ENCODE data around the gene ARL16.

ARL16 gene

DNA sequence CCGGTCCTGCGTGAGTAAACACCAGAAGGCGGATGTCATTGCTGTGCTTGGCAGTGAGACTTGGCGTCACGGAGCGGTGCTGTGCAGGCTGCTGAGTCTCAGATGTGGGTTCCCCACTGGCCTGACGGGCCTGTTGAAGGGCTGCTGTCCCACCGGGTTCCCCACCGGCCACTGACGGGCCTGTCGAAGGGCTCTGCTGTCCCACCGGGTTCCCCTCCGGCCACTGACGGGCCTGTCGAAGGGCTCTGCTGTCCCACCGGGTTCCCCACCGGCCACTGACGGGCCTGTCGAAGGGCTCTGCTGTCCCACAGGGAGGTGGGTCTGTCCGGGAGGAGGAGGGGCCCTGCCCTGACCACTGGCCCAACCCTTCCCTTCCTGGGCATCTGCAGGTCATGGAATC, 3.0 kb upstream of the ARL16 start:
- DNase-seq: no peak
- H3K4me1 Mint-ChIP-seq: peaks cover 27% of the 10 kb centered on the region
- peaks cover 2% of the 10 kb centered on the region for H3K27me3 Mint-ChIP-seq (ENCODE audit: low read depth, poor library complexity)
- H3K27ac Mint-ChIP-seq: peak overlapping the region; percentile 68
- H3K9me3 Mint-ChIP-seq: no peaks in the 10 kb centered on the region
- peaks cover 11% of the 10 kb centered on the region for H3K36me3 Mint-ChIP-seq (ENCODE audit: low read depth)
- no peak overlapping the region for H3K4me3 Mint-ChIP-seq
- TF ChIP-seq CTCF (IDR thresholded peaks at IDR 0.05): no peak

GRCh38 chr17:81685108-81685507, 1.5 kb upstream of the ARL16 start:
- peak overlapping the region; percentile 87 for H3K4me3 Mint-ChIP-seq
- H3K27ac Mint-ChIP-seq: no peak overlapping the region
- TF ChIP-seq CTCF (IDR thresholded peaks at IDR 0.05): no peak
- H3K4me1 Mint-ChIP-seq: peaks cover 30% of the 10 kb centered on the region
- DNase-seq: no peak
- H3K27me3 Mint-ChIP-seq (ENCODE audit: low read depth, poor library complexity): peaks cover 2% of the 10 kb centered on the region
- H3K9me3 Mint-ChIP-seq: no peaks in the 10 kb centered on the region
- peaks cover 12% of the 10 kb centered on the region for H3K36me3 Mint-ChIP-seq (ENCODE audit: low read depth)

DNA sequence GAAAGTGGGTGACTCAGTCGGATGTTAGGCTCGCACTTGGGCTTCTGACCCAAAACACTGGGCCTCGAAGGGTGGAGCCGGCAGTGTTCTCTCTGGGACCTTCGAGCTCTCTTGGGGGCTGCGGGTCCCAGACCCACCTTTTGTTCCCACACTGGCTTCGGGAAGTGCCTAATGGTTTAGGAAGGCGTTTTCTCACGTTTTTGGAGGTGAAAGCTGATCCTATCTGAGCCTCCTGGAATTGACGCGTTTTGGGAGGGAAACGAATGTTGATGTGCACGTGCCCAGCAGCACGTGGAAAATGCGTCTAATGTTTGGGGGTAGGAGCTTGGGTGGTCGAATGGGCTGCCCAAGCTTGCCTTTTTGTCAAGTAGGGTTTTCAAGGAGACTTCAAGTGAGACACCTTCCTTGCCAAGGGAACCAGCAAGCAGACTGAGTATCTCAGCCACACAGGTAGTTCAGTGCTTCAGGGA, 880 bp upstream of the ARL16 start:
- H3K27me3 Mint-ChIP-seq (ENCODE audit: low read depth, poor library complexity): peaks cover 2% of the 10 kb centered on the region
- H3K9me3 Mint-ChIP-seq: no peaks in the 10 kb centered on the region
- peaks cover 14% of the 10 kb centered on the region for H3K36me3 Mint-ChIP-seq (ENCODE audit: low read depth)
- peak overlapping the region; percentile 83 for H3K27ac Mint-ChIP-seq
- no peak for DNase-seq
- no peak for TF ChIP-seq CTCF (IDR thresholded peaks at IDR 0.05)
- peak overlapping the region; percentile 87 for H3K4me3 Mint-ChIP-seq
- H3K4me1 Mint-ChIP-seq: peaks cover 30% of the 10 kb centered on the region

DNA sequence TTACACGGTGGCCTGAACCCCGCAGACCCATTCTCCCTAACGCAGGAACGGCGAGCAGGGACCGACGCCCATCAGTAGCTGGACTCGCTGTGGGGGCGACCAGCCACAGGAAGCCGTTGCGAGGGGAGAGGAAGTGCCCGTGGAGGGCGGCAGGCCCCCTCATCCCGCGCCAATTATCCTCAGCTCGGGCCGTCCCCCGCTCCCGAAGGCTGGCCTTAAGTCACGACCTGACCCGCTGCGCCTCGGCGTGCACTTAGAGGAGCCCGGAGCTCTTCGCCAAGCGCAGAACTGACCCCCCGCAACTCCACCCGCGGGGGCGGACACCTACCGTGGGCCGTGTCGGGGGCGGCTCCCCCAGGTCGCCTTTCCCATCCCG, 401 bp downstream of the ARL16 start:
- TF ChIP-seq CTCF (IDR thresholded peaks at IDR 0.05): no peak
- H3K4me3 Mint-ChIP-seq: peak overlapping the region; percentile 93
- peak overlapping the region; percentile 95 for H3K27ac Mint-ChIP-seq
- DNase-seq: no peak
- H3K27me3 Mint-ChIP-seq (ENCODE audit: low read depth, poor library complexity): peaks cover 2% of the 10 kb centered on the region
- H3K4me1 Mint-ChIP-seq: peaks cover 30% of the 10 kb centered on the region
- H3K36me3 Mint-ChIP-seq (ENCODE audit: low read depth): peaks cover 9% of the 10 kb centered on the region
- no peaks in the 10 kb centered on the region for H3K9me3 Mint-ChIP-seq

DNA sequence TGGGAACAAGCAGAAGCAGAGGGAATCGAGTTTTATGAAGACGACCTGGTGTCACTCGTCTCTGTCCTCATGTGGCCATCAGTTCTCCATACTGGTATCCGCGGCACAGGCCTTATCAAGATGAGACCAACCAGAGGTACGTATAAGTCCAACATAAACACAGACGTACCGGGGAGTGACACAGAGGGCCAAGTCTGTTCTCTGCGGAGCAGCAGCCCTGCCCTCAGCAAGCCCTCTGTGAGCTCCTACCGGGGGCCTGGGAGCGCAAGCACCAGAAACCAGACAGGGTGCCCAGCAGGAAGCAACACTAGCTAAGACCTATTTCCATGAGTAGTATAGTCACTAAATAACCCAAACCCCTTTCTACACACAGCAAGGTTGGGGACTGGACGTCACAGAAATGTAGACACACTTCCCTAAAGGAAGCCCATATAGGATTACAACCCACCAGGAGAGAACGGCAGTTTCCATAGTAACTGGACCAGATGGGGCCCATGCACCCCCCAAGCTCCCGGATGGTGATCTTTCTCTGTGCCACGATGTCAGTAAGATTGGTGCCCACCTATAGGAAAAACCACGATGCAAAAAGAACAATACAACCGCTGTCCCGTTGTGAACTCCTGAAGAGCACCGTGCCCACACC, 911 bp downstream of the ARL16 start:
- no peak for DNase-seq
- Mint-ChIP-seq H3K4me1 (peaks cover 30% of the 10 kb centered on the region), H3K36me3 (ENCODE audit: low read depth) (peaks cover 9% of the 10 kb centered on the region), H3K27me3 (ENCODE audit: low read depth, poor library complexity) (peaks cover 2% of the 10 kb centered on the region), H3K27ac (peak overlapping the region; percentile 95), H3K9me3 (no peaks in the 10 kb centered on the region), H3K4me3 (peak overlapping the region; percentile 93)
- no peak for TF ChIP-seq CTCF (IDR thresholded peaks at IDR 0.05)

DNA sequence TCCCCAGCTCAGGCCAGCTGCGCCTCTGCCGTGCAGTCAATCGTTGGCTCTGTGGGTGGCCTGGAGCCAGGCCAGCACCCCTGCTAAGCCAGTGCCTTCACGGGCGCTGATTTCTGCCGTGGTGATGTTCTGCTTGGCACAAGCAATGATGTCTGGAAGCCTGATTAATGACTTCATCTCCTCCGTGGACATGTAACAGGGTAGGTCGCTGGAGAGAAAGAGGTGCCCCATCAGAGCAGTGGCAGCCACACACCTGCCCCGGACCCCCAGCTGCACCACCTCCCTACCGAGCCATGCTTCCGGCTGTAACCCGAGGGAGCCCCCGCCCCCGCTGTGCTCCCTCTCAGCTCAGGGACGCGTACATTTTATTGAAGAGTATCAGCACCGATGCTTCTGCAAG, 1.9 kb downstream of the ARL16 start:
- H3K27ac Mint-ChIP-seq: peak overlapping the region; percentile 42
- no peak for TF ChIP-seq CTCF (IDR thresholded peaks at IDR 0.05)
- no peaks in the 10 kb centered on the region for H3K27me3 Mint-ChIP-seq (ENCODE audit: low read depth, poor library complexity)
- no peaks in the 10 kb centered on the region for H3K9me3 Mint-ChIP-seq
- peak overlapping the region; percentile 93 for H3K4me3 Mint-ChIP-seq
- DNase-seq: no peak
- peaks cover 30% of the 10 kb centered on the region for H3K4me1 Mint-ChIP-seq
- peaks cover 10% of the 10 kb centered on the region for H3K36me3 Mint-ChIP-seq (ENCODE audit: low read depth)

All from nephron progenitor cell (in vitro differentiated cells).